A549 (cell line): ENCODE data around the gene CDC42. TPM values are rescaled to one million over a fixed set of nuclear protein-coding genes. Genes with fewer than 3 reads are reported as not detected.
"Not testable (repeated sequence)": the region's sequence is repeated elsewhere in the genome, so short reads cannot be mapped to it uniquely, and the experiment has no call there.

Experiments
- ATAC-seq, 2 experiments: fragments of 200-7000 bp in 1 of 2; fragments of >200 bp in 1 of 2; cut with Nextera tagmentation in 1 of 2; cut with Tn5 transposase in 1 of 2; 3 replicates each; pipeline versions ENCODE4 v1.8.0 to v1.9.1; 2018 to 2020; ENCODE audit warnings: mild to moderate bottlenecking in 1 of 2, moderate library complexity in 1 of 2
- CTCF ChIA-PET: fragments of 300-600 bp; sonication (Branson Sonifier 250); formaldehyde crosslinking; extraction: SDS; loops from one replicate; lab custom pipeline; 2021; ENCODE audit warnings: antibody characterized with exemption, inconsistent platforms; lab: Yijun Ruan, JAX
- POLR2A ChIA-PET: fragments of 350-600 bp; formaldehyde crosslinking; extraction: SDS; loops from one replicate; lab custom pipeline; 2021; ENCODE audit warnings: antibody characterized with exemption, inconsistent platforms; lab: Yijun Ruan, JAX
- DNase-seq, 2 experiments: peaks; one replicate each; pipeline versions ENCODE4 v3.0.0 to v3.0.0-alpha.2; 2011 to 2016; ENCODE audit warnings: low read depth in 1 of 2, low spot score in 1 of 2
- FAIRE-seq: peaks from 2 replicates; lab custom pipeline; 2011; peaks lifted over from hg19 to GRCh38; lab: Jason Lieb, UNC
- H3K27ac ChIP-seq, 2 experiments: fragments of >200 bp; sonication (Bioruptor Twin); formaldehyde crosslinking; 3 replicates each; pipeline ENCODE4 v1.5.1; 2016 to 2017
- H3K4me1 ChIP-seq: fragments of >200 bp; sonication (Bioruptor Twin); formaldehyde crosslinking; 3 replicates; pipeline ENCODE4 v1.6.1; 2016
- H3K4me2 ChIP-seq: fragments of >200 bp; sonication (Bioruptor Twin); formaldehyde crosslinking; 3 replicates; pipeline ENCODE4 v1.6.1; 2016
- H3K4me3 ChIP-seq: fragments of >200 bp; sonication (Bioruptor Twin); formaldehyde crosslinking; 3 replicates; pipeline ENCODE4 v1.5.1; 2016
- H3K9me3 ChIP-seq: fragments of >200 bp; sonication (Bioruptor Twin); formaldehyde crosslinking; 3 replicates; pipeline ENCODE4 v1.6.1; 2016
- CBX2 ChIP-seq: fragments of 200-600 bp; sonication (generic); IDR thresholded peaks from 2 replicates; pipeline ENCODE4 v1.6.1; 2016; ENCODE audit warnings: low read depth, mild to moderate bottlenecking, borderline replicate concordance
- CHD2 ChIP-seq: fragments of 150-350 bp; IDR thresholded peaks from 2 replicates; pipeline ENCODE4 v1.6.1; 2014; ENCODE audit warnings: low read length; ENCODE audit not compliant: partially characterized antibody
- CHD4 ChIP-seq: fragments of 200-600 bp; sonication (generic); IDR thresholded peaks from 2 replicates; pipeline ENCODE4 v1.6.1; 2016; ENCODE audit warnings: antibody characterized with exemption, mild to moderate bottlenecking, borderline replicate concordance
- CTCF ChIP-seq: fragments of >200 bp; sonication (Bioruptor Twin); formaldehyde crosslinking; IDR thresholded peaks from 3 replicates; pipeline ENCODE4 v1.5.1; 2016
- ELK1 ChIP-seq: fragments of 150-350 bp; IDR thresholded peaks from 2 replicates; pipeline ENCODE4 v1.6.1; 2014; ENCODE audit warnings: low read depth, mild to moderate bottlenecking, low read length
- FOXS1 ChIP-seq: fragments of 250-450 bp; sonication (Bioruptor Pico); IDR thresholded peaks from 2 replicates; pipeline ENCODE4 v1.5.0; 2020; ENCODE audit warnings: mild to moderate bottlenecking, moderate library complexity
- HDAC2 ChIP-seq: fragments of 200-600 bp; sonication (generic); IDR thresholded peaks from 2 replicates; pipeline ENCODE4 v1.6.1; 2016
- HEYL ChIP-seq: fragments of 250-450 bp; sonication (Bioruptor Pico); IDR thresholded peaks from 2 replicates; pipeline ENCODE4 v1.8.0; 2021; ENCODE audit warnings: mild to moderate bottlenecking, moderate library complexity
- HOXB5 ChIP-seq: fragments of 250-450 bp; sonication (Bioruptor Pico); IDR thresholded peaks from 2 replicates; pipeline ENCODE4 v1.5.0; 2020; ENCODE audit warnings: mild to moderate bottlenecking, moderate library complexity
- MAFK ChIP-seq: fragments of 450-650 bp; IDR thresholded peaks from 2 replicates; pipeline ENCODE4 v1.6.1; 2014; ENCODE audit not compliant: partially characterized antibody
- NPAS2 ChIP-seq: fragments of 250-450 bp; sonication (Bioruptor Pico); IDR thresholded peaks from 2 replicates; pipeline ENCODE4 v1.8.0; 2022; ENCODE audit warnings: mild to moderate bottlenecking, moderate library complexity, borderline replicate concordance
- NR3C1 ChIP-seq: fragments of >200 bp; sonication (Bioruptor Twin); formaldehyde crosslinking; IDR thresholded peaks from 3 replicates; pipeline ENCODE4 v1.6.1; 2017
- RNF2 ChIP-seq: fragments of 200-600 bp; sonication (generic); IDR thresholded peaks from 2 replicates; pipeline ENCODE4 v1.6.1; 2016; ENCODE audit warnings: low read depth, mild to moderate bottlenecking, antibody characterized with exemption, moderate library complexity, borderline replicate concordance
- TFCP2L1 ChIP-seq: fragments of 250-450 bp; sonication (Bioruptor Pico); IDR thresholded peaks from 2 replicates; pipeline ENCODE4 v1.5.0; 2021; ENCODE audit warnings: mild to moderate bottlenecking
- USF2 ChIP-seq: fragments of 450-650 bp; IDR thresholded peaks from 2 replicates; pipeline ENCODE4 v1.6.1; 2014; ENCODE audit warnings: antibody characterized with exemption
- ZC3H11A ChIP-seq: fragments of 450-650 bp; IDR thresholded peaks from 2 replicates; pipeline ENCODE4 v1.6.1; 2014; ENCODE audit warnings: antibody characterized with exemption, mild to moderate bottlenecking
- ZSCAN20 ChIP-seq: fragments of 250-450 bp; sonication (Bioruptor Pico); IDR thresholded peaks from 2 replicates; pipeline ENCODE4 v1.8.0; 2022; ENCODE audit warnings: mild to moderate bottlenecking, moderate library complexity
- WGBS: methylation state at CpG from one replicate; pipeline ENCODE4 v1.1.6; 2017; ENCODE audit errors: missing lambda C conversion rate; 5-methylcytosine and 5-hydroxymethylcytosine counted together
- polyA plus RNA-seq, 4 experiments: library from polyadenylated mRNA; depleted of rRNA in 3 of 4; stranded (reverse); fragments of >200 nt; fragmentation: RNase III in 1 of 4; extraction: RNeasy Plus Mini Kit Qiagen cat#74134 plus additional on column Dnase treatment in 1 of 4; gene quantifications; 2 replicates in 3 of 4; 3 replicates in 1 of 4; pipeline ENCODE4 v1.2.3, GENCODE V29; 2011 to 2017
- TF ChIP-seq, protein P1 (sequence below): fragments of 250-450 bp; sonication (Bioruptor Pico); IDR thresholded peaks from 2 replicates; pipeline ENCODE4 v1.5.0; 2021; ENCODE audit warnings: mild to moderate bottlenecking, moderate library complexity, borderline replicate concordance
- TF ChIP-seq, protein P2 (sequence below): IDR thresholded peaks from 2 replicates; pipeline ENCODE4 v1.6.1; 2012; ENCODE audit warnings: low read depth, borderline replicate concordance

The CDC42 gene
- polyA plus RNA-seq, 2 of the 4 experiments (the other 2 are of a cell fraction), result 155 to 212 TPM

DNA sequence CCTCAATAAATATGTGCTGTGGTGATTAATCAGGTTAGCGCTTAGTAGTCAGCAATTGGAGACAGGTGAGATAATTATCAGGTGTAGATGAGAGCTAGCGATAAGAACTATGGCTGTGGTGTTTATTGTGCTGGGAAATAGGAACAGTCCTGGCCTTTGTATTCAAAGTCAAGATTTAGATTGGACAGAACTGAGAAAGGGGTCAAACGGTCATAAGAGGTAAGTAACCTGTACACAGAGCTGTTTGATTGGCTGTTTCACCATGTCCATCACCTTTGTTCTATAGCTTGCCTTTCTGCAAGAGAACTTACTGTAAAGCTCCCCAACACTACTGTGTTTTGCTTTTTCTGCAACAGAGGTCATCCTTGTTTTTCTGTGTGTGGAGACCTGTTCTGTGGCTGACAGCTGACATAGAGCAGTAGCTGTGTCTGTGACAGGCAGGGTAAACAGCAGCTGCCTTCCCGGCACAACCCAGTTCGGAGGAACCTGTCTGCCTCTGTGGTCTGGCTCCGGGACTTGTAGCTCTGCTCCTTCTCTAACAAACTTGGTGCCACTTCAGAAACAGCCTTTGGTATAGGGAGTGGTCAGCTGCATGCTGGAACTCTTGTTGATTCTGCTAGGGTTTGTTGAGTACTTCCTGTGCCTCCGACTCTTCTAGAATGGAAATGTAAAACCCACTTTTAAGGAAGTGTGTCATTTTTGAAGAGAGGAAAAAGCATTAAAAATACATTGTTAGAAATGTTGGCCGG is 21.1 kb upstream of the CDC42 start (continued):
- TF ChIP-seq NPAS2 (CRISPR knock-in tag), result no peak

GRCh38 chr1:22034834-22035233 is 17.7 kb upstream of the CDC42 start:
- H3K4me1 ChIP-seq, H3K9me3 ChIP-seq, H3K4me3 ChIP-seq, DNase-seq, FAIRE-seq, ATAC-seq, POLR2A ChIA-PET, H3K27ac ChIP-seq, H3K4me2 ChIP-seq: not testable (repeated sequence)
- CTCF ChIA-PET, result interaction anchor here (2.0 kb wide), 1 partner anchor 11 kb away, joined by 11 read pairs; no protein-coding TSS in a partner anchor
- 75% methylated on average over 4 of the region's 5 CpGs for WGBS

GRCh38 chr1:22037520-22037919 is 15.0 kb upstream of the CDC42 start:
- ChIA-PET CTCF (interaction anchor here (2.1 kb wide), 1 partner anchor 10 kb away, joined by 5 read pairs; no protein-coding TSS in a partner anchor), POLR2A (interaction anchor here (1.2 kb wide), 1 partner anchor 12 kb away, joined by 5 read pairs; no protein-coding TSS in a partner anchor)
- Histone ChIP-seq H3K27ac (no peak overlapping the region), H3K4me1 (peaks cover 6% of the 10 kb centered on the region; the same call in 2 of the 3 replicates), H3K4me3 (no peak overlapping the region), H3K4me2 (no peak overlapping the region), H3K9me3 (no peaks in the 10 kb centered on the region)
- FAIRE-seq (no peak), ATAC-seq (no peak), DNase-seq (no peak)
- TF ChIP-seq CHD2, result no peak
- no peak for TF ChIP-seq HEYL
- no peak for TF ChIP-seq HOXB5 (CRISPR knock-in tag)
- no peak for TF ChIP-seq ZSCAN20 (CRISPR knock-in tag)
- no peak for TF ChIP-seq CHD4
- TF ChIP-seq CTCF, result no peak
- TF ChIP-seq CBX2, result no peak
- TF ChIP-seq MAFK, result no peak
- TF ChIP-seq NPAS2 (CRISPR knock-in tag), result no peak
- WGBS, result 78% methylated on average over 7 of the region's 7 CpGs

- no peaks in the 10 kb centered on the region for H3K9me3 ChIP-seq
- peaks cover 6% of the 10 kb centered on the region; the same call in 2 of the 3 replicates for H3K4me1 ChIP-seq
- H3K4me2 ChIP-seq, result no peak overlapping the region
- FAIRE-seq (no peak), ATAC-seq (no peak), DNase-seq (no peak)
- no peak overlapping the region for H3K27ac ChIP-seq
- ChIA-PET CTCF (interaction anchor here (1.3 to 2.1 kb wide), 2 partner anchors 10 to 13 kb away, joined by 3 to 5 read pairs; no protein-coding TSS in a partner anchor), POLR2A (interaction anchor here (0.8 kb wide), 1 partner anchor 14 kb away, joined by 4 read pairs; no protein-coding TSS in a partner anchor)
- H3K4me3 ChIP-seq, result no peak overlapping the region
- 85% methylated on average over 5 of the region's 5 CpGs for WGBS
- TF ChIP-seq ZC3H11A (no peak), HDAC2 (no peak), CBX2 (no peak), FOXS1 (CRISPR knock-in tag) (no peak), CHD2 (no peak), ZSCAN20 (CRISPR knock-in tag) (no peak), RNF2 (no peak), NR3C1 (no peak), ELK1 (no peak), CHD4 (no peak), TFCP2L1 (CRISPR knock-in tag) (no peak), USF2 (no peak)
- TF ChIP-seq, protein P1, sequence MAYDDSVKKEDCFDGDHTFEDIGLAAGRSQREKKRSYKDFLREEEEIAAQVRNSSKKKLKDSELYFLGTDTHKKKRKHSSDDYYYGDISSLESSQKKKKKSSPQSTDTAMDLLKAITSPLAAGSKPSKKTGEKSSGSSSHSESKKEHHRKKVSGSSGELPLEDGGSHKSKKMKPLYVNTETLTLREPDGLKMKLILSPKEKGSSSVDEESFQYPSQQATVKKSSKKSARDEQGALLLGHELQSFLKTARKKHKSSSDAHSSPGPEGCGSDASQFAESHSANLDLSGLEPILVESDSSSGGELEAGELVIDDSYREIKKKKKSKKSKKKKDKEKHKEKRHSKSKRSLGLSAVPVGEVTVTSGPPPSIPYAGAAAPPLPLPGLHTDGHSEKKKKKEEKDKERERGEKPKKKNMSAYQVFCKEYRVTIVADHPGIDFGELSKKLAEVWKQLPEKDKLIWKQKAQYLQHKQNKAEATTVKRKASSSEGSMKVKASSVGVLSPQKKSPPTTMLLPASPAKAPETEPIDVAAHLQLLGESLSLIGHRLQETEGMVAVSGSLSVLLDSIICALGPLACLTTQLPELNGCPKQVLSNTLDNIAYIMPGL, result no peak
- TF ChIP-seq, protein P2, sequence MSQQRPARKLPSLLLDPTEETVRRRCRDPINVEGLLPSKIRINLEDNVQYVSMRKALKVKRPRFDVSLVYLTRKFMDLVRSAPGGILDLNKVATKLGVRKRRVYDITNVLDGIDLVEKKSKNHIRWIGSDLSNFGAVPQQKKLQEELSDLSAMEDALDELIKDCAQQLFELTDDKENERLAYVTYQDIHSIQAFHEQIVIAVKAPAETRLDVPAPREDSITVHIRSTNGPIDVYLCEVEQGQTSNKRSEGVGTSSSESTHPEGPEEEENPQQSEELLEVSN, result no peak
- TF ChIP-seq, all 56 proteins: peak for 0
These were observed 14.5 kb upstream of the CDC42 start for GRCh38 chr1:22038036-22038435.
